ENCODE measurements around the gene CADM4.

- TF ChIP-seq CTCF (IDR thresholded peaks at IDR 0.05) (no peak), POLR2A (IDR thresholded peaks at IDR 0.05) (no peak)
Observed at GRCh38 chr19:43610493-43610892, 29.2 kb downstream of the CADM4 start.
